ENCODE data around the gene MCUB.
A peak's percentile ranks its signal among the peaks of the same experiment; 100 is the strongest.

Gene MCUB

GRCh38 chr4:109729718-109730618 lies 169.9 kb downstream of the MCUB start, which contains the start of gene PLA2G12A:
Gene PLA2G12A (minus strand): TSS chr4:109730070. CDS start chr4:109729809, 261 bp downstream.
- peak; percentile 63 for DNase-seq (ENCODE audit: low spot score)

- DNase-seq (ENCODE audit: low spot score) = no peak
These were observed 170.8 kb downstream of the MCUB start for GRCh38 chr4:109730619-109731545.

- DNase-seq (ENCODE audit: low spot score) = no peak
These were observed 173.7 kb downstream of the MCUB start for GRCh38 chr4:109733728-109734127.

- DNase-seq (ENCODE audit: low spot score) = no peak
These were observed 175.7 kb downstream of the MCUB start for GRCh38 chr4:109735566-109736365.
